Stimulated activated CD4-positive, alpha-beta T cell treated with anti-CD3 and anti-CD28 coated beads, Interleukin-2, amount 100 ng/mL, for 4 hours (primary cell): ENCODE measurements around the gene ELN.
"Not testable (repeated sequence)": the region's sequence is repeated elsewhere in the genome, so short reads cannot be mapped to it uniquely, and the experiment has no call there.

Experiments
- DNase-seq: peaks from one replicate; pipeline ENCODE4 v3.0.0-alpha.2; 2020; ENCODE audit warnings: low read depth

ELN gene

DNA sequence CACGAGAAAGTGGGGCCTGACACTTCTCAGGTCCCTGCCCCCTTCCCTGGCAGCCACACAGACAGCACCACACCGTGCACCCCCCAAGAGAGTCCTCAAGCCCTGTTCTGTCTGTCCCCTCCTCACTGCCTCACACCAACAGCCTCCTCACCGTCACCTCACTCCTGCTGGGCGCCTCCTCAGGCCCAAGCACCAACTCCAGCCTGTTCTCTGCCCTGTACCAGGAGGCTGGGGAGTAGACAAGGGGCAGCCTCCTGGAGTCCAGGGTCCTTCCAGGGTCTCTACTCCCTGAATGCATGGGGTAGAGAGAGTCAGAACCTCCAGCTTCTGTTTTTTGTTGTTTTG is 26.9 kb upstream of the ELN start:
- DNase-seq: no peak

GRCh38 chr7:74002474-74003017 is 25.4 kb upstream of the ELN start:
- DNase-seq: no peak

- DNase-seq: no peak
Observed at GRCh38 chr7:74003621-74004020, 24.4 kb upstream of the ELN start.

DNA sequence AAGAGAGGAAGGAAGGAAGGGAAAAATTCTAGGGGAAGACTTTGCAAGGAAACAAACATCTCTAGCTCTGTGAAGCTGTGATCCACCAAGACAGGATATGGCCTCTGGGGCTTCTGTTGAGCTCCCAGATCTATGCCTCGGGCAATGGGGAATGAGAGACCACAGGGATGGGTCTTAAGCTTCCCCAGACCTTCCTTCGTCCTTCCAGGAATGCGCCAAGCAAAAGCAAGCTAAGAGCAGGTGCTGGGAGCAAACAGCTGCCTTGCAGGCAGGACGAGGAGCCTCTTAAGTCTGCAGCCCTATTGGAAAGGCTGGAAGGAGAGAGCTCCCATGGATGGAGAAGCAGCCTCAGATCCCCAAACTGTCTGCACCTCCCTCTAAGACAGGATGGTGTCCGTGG is 21.9 kb upstream of the ELN start:
- no peak for DNase-seq

DNA sequence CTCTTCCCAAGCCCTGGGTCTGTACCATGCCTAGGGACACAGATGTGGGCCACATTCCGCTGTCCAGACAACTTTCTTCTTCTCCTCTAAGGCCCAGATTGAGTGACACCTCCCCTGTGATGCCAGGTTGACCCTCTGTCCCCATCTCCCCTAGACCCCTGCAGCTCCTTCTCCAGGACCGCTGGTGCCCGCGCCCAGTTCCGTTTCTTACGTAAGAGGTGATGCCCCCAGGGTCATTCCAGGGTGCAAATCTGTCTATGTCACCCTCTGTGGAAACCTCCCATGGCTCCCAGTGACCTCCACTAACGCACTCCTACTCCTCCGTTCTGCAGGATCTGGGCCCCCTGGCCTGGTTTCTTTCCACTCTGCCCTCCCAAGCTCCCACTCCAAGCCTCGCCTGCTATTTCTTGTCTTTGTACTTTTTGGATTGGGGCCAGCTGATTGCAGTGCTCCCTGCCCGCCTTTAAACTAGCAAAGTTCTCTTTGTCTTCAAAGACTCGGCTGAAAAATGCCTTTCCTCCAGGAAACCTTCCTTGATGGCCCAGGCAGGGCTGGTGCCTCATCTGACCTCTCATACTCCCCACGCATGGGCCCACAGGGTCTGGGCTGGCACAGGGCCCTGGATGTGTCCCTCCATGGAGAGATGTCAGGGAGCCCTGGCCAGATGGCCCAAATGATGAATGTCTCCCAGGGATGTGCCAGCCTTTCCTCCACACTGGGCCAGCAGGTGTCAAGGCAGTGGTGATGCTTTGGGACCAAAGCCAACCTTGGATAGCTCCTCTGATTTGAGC is 21.3 kb upstream of the ELN start:
- no peak for DNase-seq

DNA sequence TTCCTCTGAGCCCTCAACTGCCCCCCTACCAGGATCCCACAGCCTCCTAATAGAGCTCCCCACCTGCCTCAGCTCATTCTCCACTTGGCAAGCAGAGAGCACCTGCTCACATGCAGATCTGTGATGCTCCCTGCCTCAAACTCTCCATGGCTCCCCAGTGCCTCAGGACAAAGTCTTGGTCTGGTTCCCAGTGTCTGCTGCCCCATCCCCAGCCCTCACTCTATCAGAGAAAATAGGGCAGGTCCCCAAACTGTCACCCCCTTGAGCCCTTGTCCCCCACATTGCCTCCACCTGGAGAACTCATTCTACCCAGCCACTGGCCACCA is 20.8 kb upstream of the ELN start:
- DNase-seq: no peak

DNA sequence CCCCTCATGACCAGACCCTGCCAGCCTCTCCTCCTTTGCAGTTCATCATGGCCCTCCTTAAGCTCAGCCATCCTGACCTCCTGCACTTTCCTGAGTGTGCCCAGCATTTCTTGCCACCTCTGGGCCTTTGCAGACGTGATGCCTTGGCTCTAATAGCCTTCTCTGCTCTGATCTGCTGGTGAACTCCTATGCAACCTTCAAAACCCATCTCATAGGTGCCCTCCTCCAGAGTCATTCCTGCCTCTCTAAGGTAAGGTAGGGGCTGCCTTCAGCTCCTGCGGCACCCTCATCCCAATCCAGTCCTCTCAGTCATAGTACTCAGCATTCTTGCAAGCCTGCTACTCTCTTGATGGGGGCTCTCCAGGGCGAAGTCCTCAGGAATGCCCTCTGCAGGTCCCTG is 19.3 kb upstream of the ELN start:
- no peak for DNase-seq

DNA sequence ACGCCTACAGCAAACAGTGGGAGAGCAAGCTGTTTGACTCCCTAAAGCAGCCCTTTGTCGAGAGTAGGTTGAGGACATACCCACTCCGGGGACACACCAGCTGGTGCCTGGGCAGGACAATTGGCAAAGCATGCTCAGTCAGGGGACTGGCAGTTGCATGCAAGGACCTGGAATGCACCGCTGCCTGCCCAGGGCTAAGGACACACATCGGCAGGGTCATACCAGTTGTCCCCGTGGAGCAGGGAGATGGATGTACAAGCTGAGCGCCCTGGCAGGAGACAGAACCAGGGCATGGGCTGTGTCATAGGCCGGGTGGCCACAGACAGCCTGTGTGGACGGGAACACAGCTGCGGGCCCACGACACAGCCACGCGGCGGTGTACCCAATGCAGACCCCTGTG is 18.3 kb upstream of the ELN start:
- DNase-seq: no peak

DNA sequence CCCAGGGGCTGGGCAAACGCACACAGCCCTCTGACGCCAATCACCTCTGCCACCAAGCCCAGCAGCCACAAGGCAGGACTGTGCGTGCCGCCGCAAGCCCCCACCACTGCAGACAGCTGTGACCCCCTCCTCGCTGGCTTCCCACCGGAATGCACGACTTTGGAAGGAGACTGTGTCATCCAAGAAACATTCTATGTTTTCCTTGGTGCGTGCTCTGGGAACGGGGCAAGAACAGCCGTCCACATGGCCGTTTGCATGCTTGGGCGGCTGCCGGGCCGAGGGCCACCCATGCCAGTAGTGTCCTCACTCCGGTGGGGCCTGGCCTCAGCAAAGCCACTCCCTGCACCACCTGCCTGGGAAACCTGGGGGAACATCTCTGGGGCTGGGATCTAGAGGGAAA is 17.6 kb upstream of the ELN start:
- no peak for DNase-seq

GRCh38 chr7:74011421-74011820 is 16.6 kb upstream of the ELN start:
- not testable (repeated sequence) for DNase-seq

DNA sequence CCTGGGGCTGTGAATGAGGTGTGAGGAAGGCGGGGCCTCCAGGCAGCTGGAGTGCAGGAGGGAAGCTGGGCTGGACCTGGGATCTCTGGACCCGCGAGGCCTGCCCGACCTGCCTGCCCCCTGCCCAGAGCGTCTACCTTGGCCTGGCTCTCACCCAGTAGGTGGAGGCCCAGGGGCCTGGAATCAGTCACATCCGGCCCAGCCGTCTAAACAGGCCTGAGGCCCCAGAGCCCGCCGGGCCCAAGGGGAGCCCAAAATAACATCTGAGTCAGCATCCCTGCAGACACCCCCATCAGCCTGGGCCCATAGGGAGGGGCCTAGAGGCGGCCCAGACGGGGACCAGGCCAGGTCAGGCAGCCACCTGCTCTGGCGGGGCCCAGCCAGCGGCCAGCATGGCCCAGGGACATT is 15.1 kb upstream of the ELN start:
- DNase-seq: no peak

- DNase-seq: no peak
Observed at GRCh38 chr7:74013539-74014272, 14.3 kb upstream of the ELN start.

DNA sequence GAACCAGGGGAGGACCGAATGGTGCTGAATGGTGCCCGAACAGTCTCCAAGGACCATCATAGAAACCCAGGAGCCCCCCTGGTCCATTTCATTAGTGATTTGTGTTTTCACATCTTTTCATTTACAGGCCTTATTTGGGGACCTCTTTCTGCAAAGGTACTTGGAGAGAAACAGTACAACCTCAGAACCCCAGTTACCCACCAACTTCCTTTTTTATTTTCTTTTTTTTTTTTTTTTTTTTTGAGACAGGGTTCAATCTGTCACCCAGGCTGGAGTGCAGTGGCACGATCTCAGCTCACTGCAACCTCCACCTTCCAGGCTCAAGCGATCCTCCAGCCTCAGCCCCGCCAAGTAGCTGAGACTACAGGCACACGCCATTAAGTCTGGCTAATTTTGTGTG is 13.0 kb upstream of the ELN start:
- DNase-seq: no peak

- no peak for DNase-seq
Observed at GRCh38 chr7:74015670-74016069, 12.3 kb upstream of the ELN start.

GRCh38 chr7:74017125-74017524 is 10.8 kb upstream of the ELN start:
- no peak for DNase-seq

DNA sequence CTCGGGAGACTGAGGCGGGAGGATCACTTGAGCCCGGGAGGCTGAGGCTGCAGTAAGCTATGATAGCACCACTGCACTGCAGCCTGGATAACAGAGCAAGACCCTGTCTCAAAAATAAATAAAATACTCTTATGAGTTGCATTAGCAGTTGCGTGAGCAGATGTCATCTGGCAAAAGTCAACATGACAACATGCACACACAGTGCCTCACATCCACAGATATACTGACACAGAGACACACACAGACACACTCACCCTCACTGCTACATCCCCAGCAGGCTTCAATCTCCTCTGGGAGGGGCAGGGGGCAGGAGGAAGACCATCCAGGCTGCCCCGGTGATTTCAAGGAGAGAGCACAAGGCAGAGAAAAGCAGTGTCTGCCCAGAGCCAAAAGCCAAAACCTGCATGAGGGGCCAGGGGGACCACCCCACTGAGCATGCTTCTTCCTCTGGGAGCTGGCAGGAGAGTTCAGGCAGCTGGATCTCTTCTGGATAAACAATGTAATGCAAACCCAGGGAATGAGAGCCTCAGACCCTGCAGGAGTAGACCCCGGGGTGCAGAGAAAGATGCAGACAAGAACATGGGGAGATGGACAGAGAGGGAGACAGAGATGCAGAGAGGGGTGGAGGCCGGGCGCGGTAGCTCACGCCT is 9.6 kb upstream of the ELN start:
- no peak for DNase-seq

DNA sequence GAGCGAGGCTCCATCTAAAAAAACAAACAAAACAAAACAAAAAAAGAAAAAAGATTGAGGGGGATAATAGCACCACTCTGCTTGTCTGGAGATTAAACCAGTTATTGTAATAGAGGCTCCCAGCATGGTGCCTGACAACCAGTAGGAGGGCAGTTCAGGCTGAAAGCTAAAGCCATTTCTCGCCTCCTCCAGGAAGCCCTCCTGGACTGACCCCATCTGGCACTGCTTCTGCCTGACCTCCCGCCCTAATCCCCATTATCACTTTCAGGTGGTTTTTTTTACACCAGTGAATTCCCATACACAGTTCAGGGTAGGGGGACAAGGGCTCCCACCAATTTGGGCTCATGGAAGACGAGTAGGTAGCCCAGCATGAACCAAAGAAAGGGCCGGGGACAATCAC is 8.8 kb upstream of the ELN start:
- no peak for DNase-seq

DNA sequence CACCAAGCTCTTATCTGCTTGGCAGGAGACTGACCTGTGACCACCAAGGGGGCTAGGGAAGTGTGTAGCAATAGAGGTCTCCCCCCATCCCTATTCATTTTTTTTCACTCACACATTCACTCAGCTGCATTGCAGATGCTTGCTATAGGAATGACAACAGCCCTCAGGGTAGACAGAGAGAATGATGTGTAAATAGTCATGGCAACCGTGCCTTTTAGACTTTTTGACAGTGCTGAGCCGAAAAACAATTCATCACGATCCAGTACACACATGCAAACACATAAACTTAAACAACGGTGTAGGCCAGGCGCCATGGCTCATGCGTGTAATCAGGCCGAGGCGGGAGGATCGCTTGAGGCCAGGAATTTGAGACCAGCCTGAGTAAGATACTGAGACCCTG is 7.6 kb upstream of the ELN start:
- no peak for DNase-seq

DNA sequence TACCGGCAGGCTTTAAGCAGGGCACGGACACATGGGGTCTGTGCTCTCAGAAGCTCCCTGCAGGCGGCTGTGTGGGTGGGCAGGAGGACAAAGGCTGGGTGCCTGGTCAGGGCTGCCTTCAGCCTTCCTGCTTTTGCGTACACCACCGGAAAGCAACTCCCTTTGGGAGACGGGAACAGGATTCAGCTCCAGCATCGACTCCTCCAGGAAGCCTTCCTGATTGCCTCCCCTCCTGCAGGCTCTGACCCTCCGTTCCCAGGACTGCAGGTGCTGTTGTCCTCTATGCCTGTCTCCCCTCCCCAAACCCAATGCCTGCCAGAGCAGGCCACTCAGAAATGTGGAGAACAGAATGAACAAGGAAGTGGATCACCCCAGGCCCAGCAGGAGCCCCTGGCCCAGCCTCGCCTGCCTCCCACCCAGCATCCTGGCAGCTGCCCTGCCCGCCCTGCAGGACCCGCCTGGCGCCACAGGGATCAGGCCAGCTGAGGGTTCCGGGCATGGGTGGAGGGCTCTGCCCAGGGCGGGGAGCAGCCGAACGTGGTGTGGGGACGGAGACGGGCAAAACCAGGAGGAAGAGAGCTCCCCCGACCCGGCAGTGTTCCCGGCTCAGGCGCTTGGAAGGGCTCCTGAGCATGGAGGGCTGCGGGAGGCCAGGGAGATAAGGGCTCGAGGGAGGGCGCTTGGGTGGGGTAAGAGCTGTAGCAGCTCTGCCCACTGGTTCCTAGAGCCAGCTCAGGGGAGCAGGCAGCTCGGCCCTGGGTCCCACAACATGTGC is 6.2 kb upstream of the ELN start:
- DNase-seq: no peak

GRCh38 chr7:74022507-74022906 is 5.5 kb upstream of the ELN start:
- no peak for DNase-seq

- no peak for DNase-seq
Observed at GRCh38 chr7:74023092-74023536, 4.9 kb upstream of the ELN start.

DNA sequence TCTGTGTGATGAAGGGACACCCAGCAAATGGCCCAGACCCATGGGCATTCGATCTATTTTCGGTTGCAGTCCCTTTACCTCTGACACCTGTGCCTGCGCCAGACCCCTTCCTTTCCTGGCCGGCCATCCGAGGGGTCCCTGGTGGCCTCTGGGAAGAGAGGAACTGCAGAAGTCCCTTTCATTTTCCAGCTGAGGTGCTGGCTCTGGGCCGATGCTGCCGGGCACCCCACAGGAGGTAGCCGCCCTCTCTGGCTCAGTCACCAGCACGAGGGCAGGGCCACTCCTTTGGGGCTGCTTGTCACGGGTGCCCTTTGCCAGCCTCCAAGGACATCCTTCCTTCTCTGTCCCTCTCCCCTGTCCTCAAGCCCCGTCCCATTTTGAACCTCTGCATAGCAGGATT is 4.2 kb upstream of the ELN start:
- DNase-seq: no peak
